Measurements from ENCODE around the gene GIGYF2. TPM values are rescaled to one million over a fixed set of nuclear protein-coding genes. Genes with fewer than 3 reads are reported as not detected.

The GIGYF2 gene
- polyA plus RNA-seq, 1 donor from 2014 or later, result 52.6 TPM

- H4K20me1 ChIP-seq (ENCODE audit: insufficient read depth), result no peaks in the 10 kb centered on the region
Measured at GRCh38 chr2:232884001-232884421, 186.9 kb downstream of the GIGYF2 start.

GRCh38 chr2:232884549-232885263 lies 187.6 kb downstream of the GIGYF2 start:
- H2AFZ ChIP-seq (ENCODE audit: low read depth, low read length), result no peak overlapping the region
- no peak overlapping the region for H3K4me2 ChIP-seq (ENCODE audit: low read length)
- H3K9me3 ChIP-seq (ENCODE audit: low read length), result no peaks in the 10 kb centered on the region
- no peaks in the 10 kb centered on the region for H3K36me3 ChIP-seq (ENCODE audit: insufficient read depth, low read length)
- no peak overlapping the region for H3K9ac ChIP-seq (ENCODE audit: low read length)
- no peak overlapping the region for H3K4me3 ChIP-seq (ENCODE audit: low read length)
- no peaks in the 10 kb centered on the region for H3F3A ChIP-seq (ENCODE audit: insufficient read depth, low read length, poor library complexity, severe bottlenecking)
- H4K20me1 ChIP-seq (ENCODE audit: insufficient read depth), result no peaks in the 10 kb centered on the region
- no peaks in the 10 kb centered on the region for H3K79me2 ChIP-seq (replicated peaks; ENCODE audit: insufficient read depth, low read length)
- H3K27ac ChIP-seq (ENCODE audit: low read length), result no peak overlapping the region
- H3K9me2 ChIP-seq (ENCODE audit: insufficient read depth, low read length), result no peaks in the 10 kb centered on the region
- no peaks in the 10 kb centered on the region for H3K27me3 ChIP-seq (ENCODE audit: insufficient read depth, low read depth, low read length)
- TF ChIP-seq TAF1 (IDR thresholded peaks at IDR 0.05; ENCODE audit: low read depth) (no peak), EZH2 (IDR thresholded peaks at IDR 0.05; ENCODE audit: borderline replicate concordance, insufficient read depth, low read length, poor library complexity, severe bottlenecking) (no peak), REST (IDR thresholded peaks at IDR 0.05; ENCODE audit: borderline replicate concordance) (no peak), RAD21 (conservative IDR thresholded peaks at IDR 0.05) (no peak), MXI1 (conservative IDR thresholded peaks at IDR 0.05; ENCODE audit: poor library complexity, severe bottlenecking) (no peak), SMC3 (conservative IDR thresholded peaks at IDR 0.05; ENCODE audit: poor library complexity) (no peak), EP300 (conservative IDR thresholded peaks at IDR 0.05; ENCODE audit: poor library complexity, severe bottlenecking) (no peak)

More at GRCh38 chr2:232884001-232884421, 186.9 kb downstream of the GIGYF2 start:
- Histone ChIP-seq H3K9ac (ENCODE audit: low read length) (no peak overlapping the region), H3K79me2 (replicated peaks; ENCODE audit: insufficient read depth, low read length) (no peaks in the 10 kb centered on the region), H3F3A (ENCODE audit: insufficient read depth, low read length, poor library complexity, severe bottlenecking) (no peaks in the 10 kb centered on the region), H3K4me2 (ENCODE audit: low read length) (no peak overlapping the region), H2AFZ (ENCODE audit: low read depth, low read length) (no peak overlapping the region), H3K9me3 (ENCODE audit: low read length) (no peaks in the 10 kb centered on the region), H3K4me3 (ENCODE audit: low read length) (no peak overlapping the region), H3K9me2 (ENCODE audit: insufficient read depth, low read length) (no peaks in the 10 kb centered on the region), H3K36me3 (ENCODE audit: insufficient read depth, low read length) (no peaks in the 10 kb centered on the region), H3K27ac (ENCODE audit: low read length) (no peak overlapping the region), H3K27me3 (ENCODE audit: insufficient read depth, low read depth, low read length) (no peaks in the 10 kb centered on the region)
- TF ChIP-seq MXI1 (conservative IDR thresholded peaks at IDR 0.05; ENCODE audit: poor library complexity, severe bottlenecking) (no peak), EP300 (conservative IDR thresholded peaks at IDR 0.05; ENCODE audit: poor library complexity, severe bottlenecking) (no peak), SMC3 (conservative IDR thresholded peaks at IDR 0.05; ENCODE audit: poor library complexity) (no peak), TAF1 (IDR thresholded peaks at IDR 0.05; ENCODE audit: low read depth) (no peak), REST (IDR thresholded peaks at IDR 0.05; ENCODE audit: borderline replicate concordance) (no peak), EZH2 (IDR thresholded peaks at IDR 0.05; ENCODE audit: borderline replicate concordance, insufficient read depth, low read length, poor library complexity, severe bottlenecking) (no peak), RAD21 (conservative IDR thresholded peaks at IDR 0.05) (no peak), CTCF (IDR thresholded peaks at IDR 0.05; ENCODE audit: poor library complexity, severe bottlenecking) (no peak), POLR2AphosphoS5 (IDR thresholded peaks at IDR 0.05) (no peak)

Data from neural cell (in vitro differentiated cells).